Suprapubic skin (tissue), 4 donors: ENCODE data around the gene HERPUD1.

Source experiments
- CTCF ChIP-seq, 2 donors: fragments of 200-600 bp in 1 of 2; fragments of 450-650 bp in 1 of 2; sonication (generic) in 1 of 2; IDR thresholded peaks; one replicate each; pipeline ENCODE4 v1.5.1; 2016 to 2019; ENCODE audit warnings: antibody characterized with exemption in 2 of 2, mild to moderate bottlenecking in 1 of 2, moderate library complexity in 1 of 2
- POLR2A ChIP-seq, 2 donors: fragments of 450-650 bp; IDR thresholded peaks; one replicate each; pipeline ENCODE4 v1.6.1; 2017; ENCODE audit warnings: antibody characterized with exemption in 2 of 2, mild to moderate bottlenecking in 2 of 2, moderate library complexity in 2 of 2
- POLR2AphosphoS5 ChIP-seq, 3 donors: sonication (generic); formaldehyde crosslinking; IDR thresholded peaks; one replicate each; pipeline ENCODE4 v1.6.1; 2017; ENCODE audit warnings: antibody characterized with exemption in 3 of 3

- TF ChIP-seq CTCF (IDR thresholded peaks at IDR 0.05) (no peak), POLR2AphosphoS5 (IDR thresholded peaks at IDR 0.05) (no peak), POLR2A (IDR thresholded peaks at IDR 0.05) (no peak)
Observed at GRCh38 chr16:56931271-56931891, 561 bp upstream of the HERPUD1 start.
